ENCODE measurements around the gene IKZF2.

IKZF2 gene

DNA sequence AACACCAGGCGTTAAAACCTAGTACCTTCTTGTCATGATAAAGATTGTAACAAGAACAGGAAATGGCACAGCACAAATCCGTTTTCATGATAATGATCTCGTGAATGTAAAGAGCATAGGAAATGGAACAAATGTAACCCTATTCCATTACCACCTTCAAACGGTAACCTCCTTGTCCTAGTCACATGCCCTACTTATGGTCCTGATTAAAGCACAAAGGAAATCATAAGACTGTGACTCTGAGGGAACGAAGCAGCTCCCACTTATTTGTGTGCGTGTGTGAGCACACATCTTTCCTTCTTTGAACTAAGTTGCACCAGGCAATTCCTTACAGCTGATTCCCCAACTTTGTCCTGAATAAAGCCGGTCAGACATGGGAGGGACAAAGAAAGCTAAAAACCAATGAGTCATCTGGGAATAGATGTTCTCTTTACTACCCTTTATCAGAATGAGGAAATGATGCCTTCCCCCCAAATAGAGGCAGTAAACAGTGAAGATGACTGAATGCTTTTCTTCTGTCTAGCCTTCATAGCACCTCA is 192.6 kb downstream of the IKZF2 start:
- ATAC-seq (ENCODE audit: low read depth), result no peak; the same call in 2 of the 3 replicates
- Histone ChIP-seq H3K4me1 (ENCODE audit: insufficient read depth, poor library complexity, severe bottlenecking) (peaks cover 14% of the 10 kb centered on the region), H3K27me3 (ENCODE audit: insufficient read depth, poor library complexity, severe bottlenecking) (no peaks in the 10 kb centered on the region), H3K36me3 (ENCODE audit: low read depth) (no peaks in the 10 kb centered on the region), H3K27ac (ENCODE audit: poor library complexity, severe bottlenecking) (no peak overlapping the region), H3K4me3 (ENCODE audit: severe bottlenecking) (no peak overlapping the region), H3K9me3 (ENCODE audit: severe bottlenecking) (no peaks in the 10 kb centered on the region)
- TF ChIP-seq, protein P1, sequence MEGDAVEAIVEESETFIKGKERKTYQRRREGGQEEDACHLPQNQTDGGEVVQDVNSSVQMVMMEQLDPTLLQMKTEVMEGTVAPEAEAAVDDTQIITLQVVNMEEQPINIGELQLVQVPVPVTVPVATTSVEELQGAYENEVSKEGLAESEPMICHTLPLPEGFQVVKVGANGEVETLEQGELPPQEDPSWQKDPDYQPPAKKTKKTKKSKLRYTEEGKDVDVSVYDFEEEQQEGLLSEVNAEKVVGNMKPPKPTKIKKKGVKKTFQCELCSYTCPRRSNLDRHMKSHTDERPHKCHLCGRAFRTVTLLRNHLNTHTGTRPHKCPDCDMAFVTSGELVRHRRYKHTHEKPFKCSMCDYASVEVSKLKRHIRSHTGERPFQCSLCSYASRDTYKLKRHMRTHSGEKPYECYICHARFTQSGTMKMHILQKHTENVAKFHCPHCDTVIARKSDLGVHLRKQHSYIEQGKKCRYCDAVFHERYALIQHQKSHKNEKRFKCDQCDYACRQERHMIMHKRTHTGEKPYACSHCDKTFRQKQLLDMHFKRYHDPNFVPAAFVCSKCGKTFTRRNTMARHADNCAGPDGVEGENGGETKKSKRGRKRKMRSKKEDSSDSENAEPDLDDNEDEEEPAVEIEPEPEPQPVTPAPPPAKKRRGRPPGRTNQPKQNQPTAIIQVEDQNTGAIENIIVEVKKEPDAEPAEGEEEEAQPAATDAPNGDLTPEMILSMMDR (IDR thresholded peaks at IDR 0.05; ENCODE audit: poor library complexity, severe bottlenecking), result no peak
- no peak for DNase-seq (ENCODE audit: low spot score)

DNA sequence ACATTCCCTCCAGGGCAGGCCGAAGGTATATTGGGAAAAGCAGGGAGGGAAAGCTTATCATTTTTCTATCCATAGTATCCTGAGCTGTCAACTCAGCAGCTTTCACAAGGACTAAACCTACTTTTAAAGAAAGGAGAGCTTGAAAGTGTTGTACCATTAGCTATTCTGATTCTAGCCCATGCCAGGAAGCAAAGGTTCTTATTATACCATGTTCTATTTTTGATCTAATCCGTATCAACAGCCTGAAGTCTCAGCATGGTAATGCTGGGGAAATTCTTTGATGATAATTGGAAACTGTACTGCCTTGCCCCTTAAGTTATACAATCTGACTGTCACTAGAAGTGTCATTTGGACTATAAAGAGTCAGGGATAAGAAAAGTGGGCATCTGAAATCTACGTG is 193.3 kb downstream of the IKZF2 start:
- no peak overlapping the region for H3K27ac ChIP-seq (ENCODE audit: poor library complexity, severe bottlenecking)
- no peaks in the 10 kb centered on the region for H3K9me3 ChIP-seq (ENCODE audit: severe bottlenecking)
- TF ChIP-seq, protein P1 (IDR thresholded peaks at IDR 0.05; ENCODE audit: poor library complexity, severe bottlenecking), result no peak
- ATAC-seq (ENCODE audit: low read depth) (no peak), DNase-seq (ENCODE audit: low spot score) (no peak)
- H3K4me1 ChIP-seq (ENCODE audit: insufficient read depth, poor library complexity, severe bottlenecking), result peaks cover 14% of the 10 kb centered on the region
- H3K4me3 ChIP-seq (ENCODE audit: severe bottlenecking), result no peak overlapping the region
- no peaks in the 10 kb centered on the region for H3K36me3 ChIP-seq (ENCODE audit: low read depth)
- no peaks in the 10 kb centered on the region for H3K27me3 ChIP-seq (ENCODE audit: insufficient read depth, poor library complexity, severe bottlenecking)

DNA sequence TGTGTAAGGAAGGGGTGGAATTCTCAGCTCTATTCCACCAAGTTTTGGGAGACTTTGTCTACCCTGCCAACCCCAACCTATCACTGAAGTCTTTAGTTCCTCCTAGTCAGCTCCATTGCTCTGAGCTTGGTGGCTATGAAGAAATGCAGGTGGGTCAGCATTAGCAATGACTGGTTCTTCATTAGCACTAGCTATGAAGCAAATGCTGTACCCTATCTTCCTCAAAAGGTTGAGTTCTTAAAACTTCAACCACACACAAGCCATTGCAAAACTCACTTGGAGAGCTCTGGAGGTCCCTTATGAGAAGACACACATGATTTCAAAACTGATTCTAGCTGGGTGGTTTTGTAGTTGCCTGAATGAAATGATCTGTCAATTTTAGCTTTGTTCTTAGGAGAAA is 193.8 kb downstream of the IKZF2 start:
- no peak for ATAC-seq (ENCODE audit: low read depth)
- Histone ChIP-seq H3K27me3 (ENCODE audit: insufficient read depth, poor library complexity, severe bottlenecking) (no peaks in the 10 kb centered on the region), H3K4me3 (ENCODE audit: severe bottlenecking) (no peak overlapping the region), H3K9me3 (ENCODE audit: severe bottlenecking) (no peaks in the 10 kb centered on the region), H3K36me3 (ENCODE audit: low read depth) (no peaks in the 10 kb centered on the region), H3K27ac (ENCODE audit: poor library complexity, severe bottlenecking) (no peak overlapping the region), H3K4me1 (ENCODE audit: insufficient read depth, poor library complexity, severe bottlenecking) (peaks cover 14% of the 10 kb centered on the region)
- no peak for DNase-seq (ENCODE audit: low spot score)
- TF ChIP-seq, protein P1 (IDR thresholded peaks at IDR 0.05; ENCODE audit: poor library complexity, severe bottlenecking), result no peak

DNA sequence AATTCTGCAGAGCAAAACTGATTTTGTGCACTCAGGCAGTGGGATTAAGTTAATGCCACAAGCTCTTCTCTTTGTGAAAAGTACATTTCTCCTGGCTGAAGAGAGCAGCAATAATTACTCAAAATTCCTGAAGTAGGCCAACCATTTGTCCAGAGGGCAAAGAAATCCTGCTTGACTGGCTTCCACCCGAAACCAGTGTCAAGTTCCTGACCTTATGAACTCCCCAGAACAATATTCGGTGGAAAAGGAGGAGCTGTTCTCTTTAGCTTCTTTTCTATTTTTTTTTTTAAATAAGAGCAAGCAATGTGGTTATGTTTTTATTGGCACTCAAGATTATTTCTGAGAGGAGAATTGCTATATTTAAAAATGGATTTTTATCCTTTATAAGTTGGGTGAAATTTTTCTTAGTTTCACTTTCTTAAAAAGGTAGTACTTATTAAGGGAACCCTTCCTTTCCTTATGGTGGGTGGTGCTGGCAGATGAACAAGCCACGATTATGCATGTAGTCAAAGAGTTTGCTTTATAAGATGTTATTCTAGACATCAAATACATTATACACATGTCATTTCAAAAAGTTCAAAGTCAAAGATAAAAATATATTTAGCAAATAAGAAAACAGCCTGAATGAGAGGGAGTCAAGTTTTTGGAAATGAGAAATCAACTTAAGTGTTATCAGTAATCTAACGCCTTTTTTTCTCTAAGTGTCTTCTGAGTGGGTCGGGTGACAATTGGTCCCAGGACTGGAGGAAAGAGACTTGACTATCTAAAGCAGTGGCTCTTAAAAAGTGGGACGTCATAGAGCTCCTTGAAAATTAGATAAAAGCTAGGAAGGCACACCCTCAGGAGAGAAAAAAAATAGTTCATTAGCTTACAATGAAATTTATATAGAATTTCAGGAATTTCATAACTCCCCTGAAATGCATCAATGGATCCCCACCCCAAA is 194.5 kb downstream of the IKZF2 start:
- DNase-seq (ENCODE audit: low spot score) (no peak), ATAC-seq (ENCODE audit: low read depth) (0 out of 3 replicates have a peak, but pooled peaks have one; percentile 14)
- peak overlapping the region; percentile 11 for H3K27ac ChIP-seq (ENCODE audit: poor library complexity, severe bottlenecking)
- no peaks in the 10 kb centered on the region for H3K9me3 ChIP-seq (ENCODE audit: severe bottlenecking)
- H3K36me3 ChIP-seq (ENCODE audit: low read depth), result no peaks in the 10 kb centered on the region
- no peak overlapping the region for H3K4me3 ChIP-seq (ENCODE audit: severe bottlenecking)
- no peaks in the 10 kb centered on the region for H3K27me3 ChIP-seq (ENCODE audit: insufficient read depth, poor library complexity, severe bottlenecking)
- peaks cover 14% of the 10 kb centered on the region for H3K4me1 ChIP-seq (ENCODE audit: insufficient read depth, poor library complexity, severe bottlenecking)
- TF ChIP-seq, protein P1 (IDR thresholded peaks at IDR 0.05; ENCODE audit: poor library complexity, severe bottlenecking), result no peak
